Neural crest cell (in vitro differentiated cells): Measurements from ENCODE around the gene AHCYL2. TPM values are rescaled to one million over a fixed set of nuclear protein-coding genes. Genes with fewer than 3 reads are reported as not detected.

ENCODE experiments used
- DNase-seq: peaks from one replicate; pipeline ENCODE4 v3.0.0; 2021; ENCODE audit warnings: low read depth, mixed read lengths, low spot score
- H3K27ac Mint-ChIP-seq: one replicate; pipeline ENCODE4 v1.8.0; 2021; ENCODE audit warnings: mild to moderate bottlenecking, mixed read lengths; ENCODE audit not compliant: unreplicated experiment
- H3K27me3 Mint-ChIP-seq: 2 replicates; pipeline ENCODE4 v1.8.0; 2021; ENCODE audit warnings: low read depth, mild to moderate bottlenecking, mixed read lengths
- H3K36me3 Mint-ChIP-seq: 2 replicates; pipeline ENCODE4 v1.8.0; 2021; ENCODE audit warnings: low read depth, mild to moderate bottlenecking, mixed read lengths
- H3K4me1 Mint-ChIP-seq: 2 replicates; pipeline ENCODE4 v1.8.0; 2021; ENCODE audit warnings: mixed read lengths
- H3K4me3 Mint-ChIP-seq: one replicate; pipeline ENCODE4 v1.8.0; 2021; ENCODE audit warnings: mild to moderate bottlenecking, mixed read lengths
- H3K9me3 Mint-ChIP-seq: 2 replicates; pipeline ENCODE4 v1.8.0; 2021; ENCODE audit warnings: mixed read lengths
- CTCF ChIP-seq: fragments of 200-600 bp; sonication (generic); conservative IDR thresholded peaks from 2 replicates; pipeline ENCODE4 v1.5.0; 2021; ENCODE audit warnings: antibody characterized with exemption, mild to moderate bottlenecking
- total RNA-seq: library from RNA; stranded (reverse); gene quantifications from 2 replicates; pipeline ENCODE4 v1.2.1, GENCODE V29; 2021

Gene AHCYL2
- total RNA-seq, 1 donor from 2014 or later, result 19.1 TPM

GRCh38 chr7:129412501-129412900 lies 187.7 kb downstream of the AHCYL2 start:
- Mint-ChIP-seq H3K4me1 (peaks cover 6% of the 10 kb centered on the region), H3K9me3 (peaks cover 5% of the 10 kb centered on the region), H3K36me3 (peaks cover 24% of the 10 kb centered on the region), H3K27me3 (no peaks in the 10 kb centered on the region), H3K27ac (peak overlapping the region; percentile 37), H3K4me3 (no peak overlapping the region)
- no peak for TF ChIP-seq CTCF
- DNase-seq, result no peak

- Mint-ChIP-seq H3K9me3 (peaks cover 2% of the 10 kb centered on the region), H3K4me3 (no peak overlapping the region), H3K36me3 (peaks cover 17% of the 10 kb centered on the region), H3K27ac (peak overlapping the region; percentile 82), H3K27me3 (no peaks in the 10 kb centered on the region), H3K4me1 (peaks cover 9% of the 10 kb centered on the region)
- peak; percentile 45 for DNase-seq
- TF ChIP-seq CTCF, result no peak
Measured at GRCh38 chr7:129417073-129417472, 192.2 kb downstream of the AHCYL2 start.

- Mint-ChIP-seq H3K27me3 (no peaks in the 10 kb centered on the region), H3K4me1 (peaks cover 9% of the 10 kb centered on the region)
- DNase-seq, result no peak
Measured at GRCh38 chr7:129421717-129422250, 197.0 kb downstream of the AHCYL2 start.

GRCh38 chr7:129422727-129423126 lies 197.9 kb downstream of the AHCYL2 start:
- Mint-ChIP-seq H3K4me3 (no peak overlapping the region), H3K27me3 (no peaks in the 10 kb centered on the region), H3K4me1 (peaks cover 3% of the 10 kb centered on the region), H3K27ac (no peak overlapping the region), H3K9me3 (no peaks in the 10 kb centered on the region), H3K36me3 (peaks cover 13% of the 10 kb centered on the region)
- TF ChIP-seq CTCF, result no peak
- no peak for DNase-seq

More at GRCh38 chr7:129421717-129422250, 197.0 kb downstream of the AHCYL2 start:
- TF ChIP-seq CTCF, result no peak
- no peaks in the 10 kb centered on the region for H3K9me3 Mint-ChIP-seq
- no peak overlapping the region for H3K27ac Mint-ChIP-seq
- H3K36me3 Mint-ChIP-seq, result peaks cover 13% of the 10 kb centered on the region
- no peak overlapping the region for H3K4me3 Mint-ChIP-seq

GRCh38 chr7:129423700-129424410 lies 199.0 kb downstream of the AHCYL2 start:
- no peak for DNase-seq
- Mint-ChIP-seq H3K4me1 (no peaks in the 10 kb centered on the region), H3K36me3 (peaks cover 14% of the 10 kb centered on the region), H3K27ac (no peak overlapping the region), H3K4me3 (no peak overlapping the region), H3K27me3 (no peaks in the 10 kb centered on the region), H3K9me3 (no peaks in the 10 kb centered on the region)
- no peak for TF ChIP-seq CTCF
